ENCODE data around the gene PALLD.

Gene PALLD

DNA sequence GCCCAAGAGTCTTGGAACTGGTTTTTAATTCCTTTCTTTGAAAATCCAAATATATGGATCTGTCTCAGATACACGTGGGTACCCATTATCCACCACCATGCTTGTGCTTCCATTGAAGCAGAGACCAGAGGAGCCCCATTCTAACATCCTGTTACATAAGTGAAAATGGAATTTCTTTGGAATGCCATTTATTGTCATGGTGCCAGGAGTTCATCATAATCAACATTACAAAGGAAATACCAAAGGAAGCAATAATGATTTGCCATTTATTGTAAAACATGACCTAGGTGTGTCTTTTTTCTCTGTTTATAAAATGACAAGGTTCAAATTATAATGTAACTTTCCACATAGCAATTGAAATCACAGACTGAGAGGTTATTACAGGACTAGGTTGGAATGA lies 61.7 kb downstream of the PALLD start:
- Histone ChIP-seq H3K27ac (ENCODE audit: poor library complexity, severe bottlenecking) (peak overlapping the region; percentile 82), H3K27me3 (ENCODE audit: insufficient read depth, poor library complexity, severe bottlenecking) (no peaks in the 10 kb centered on the region), H3K36me3 (ENCODE audit: low read depth) (no peaks in the 10 kb centered on the region), H3K4me3 (ENCODE audit: severe bottlenecking) (no peak overlapping the region), H3K9me3 (ENCODE audit: severe bottlenecking) (no peaks in the 10 kb centered on the region), H3K4me1 (ENCODE audit: insufficient read depth, poor library complexity, severe bottlenecking) (peaks cover 46% of the 10 kb centered on the region)
- DNase-seq (ENCODE audit: low spot score), result no peak
- TF ChIP-seq, protein P1, sequence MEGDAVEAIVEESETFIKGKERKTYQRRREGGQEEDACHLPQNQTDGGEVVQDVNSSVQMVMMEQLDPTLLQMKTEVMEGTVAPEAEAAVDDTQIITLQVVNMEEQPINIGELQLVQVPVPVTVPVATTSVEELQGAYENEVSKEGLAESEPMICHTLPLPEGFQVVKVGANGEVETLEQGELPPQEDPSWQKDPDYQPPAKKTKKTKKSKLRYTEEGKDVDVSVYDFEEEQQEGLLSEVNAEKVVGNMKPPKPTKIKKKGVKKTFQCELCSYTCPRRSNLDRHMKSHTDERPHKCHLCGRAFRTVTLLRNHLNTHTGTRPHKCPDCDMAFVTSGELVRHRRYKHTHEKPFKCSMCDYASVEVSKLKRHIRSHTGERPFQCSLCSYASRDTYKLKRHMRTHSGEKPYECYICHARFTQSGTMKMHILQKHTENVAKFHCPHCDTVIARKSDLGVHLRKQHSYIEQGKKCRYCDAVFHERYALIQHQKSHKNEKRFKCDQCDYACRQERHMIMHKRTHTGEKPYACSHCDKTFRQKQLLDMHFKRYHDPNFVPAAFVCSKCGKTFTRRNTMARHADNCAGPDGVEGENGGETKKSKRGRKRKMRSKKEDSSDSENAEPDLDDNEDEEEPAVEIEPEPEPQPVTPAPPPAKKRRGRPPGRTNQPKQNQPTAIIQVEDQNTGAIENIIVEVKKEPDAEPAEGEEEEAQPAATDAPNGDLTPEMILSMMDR (IDR thresholded peaks at IDR 0.05; ENCODE audit: poor library complexity, severe bottlenecking), result no peak
- peak; percentile 41; the same call in 2 of the 3 replicates for ATAC-seq (ENCODE audit: low read depth)

DNA sequence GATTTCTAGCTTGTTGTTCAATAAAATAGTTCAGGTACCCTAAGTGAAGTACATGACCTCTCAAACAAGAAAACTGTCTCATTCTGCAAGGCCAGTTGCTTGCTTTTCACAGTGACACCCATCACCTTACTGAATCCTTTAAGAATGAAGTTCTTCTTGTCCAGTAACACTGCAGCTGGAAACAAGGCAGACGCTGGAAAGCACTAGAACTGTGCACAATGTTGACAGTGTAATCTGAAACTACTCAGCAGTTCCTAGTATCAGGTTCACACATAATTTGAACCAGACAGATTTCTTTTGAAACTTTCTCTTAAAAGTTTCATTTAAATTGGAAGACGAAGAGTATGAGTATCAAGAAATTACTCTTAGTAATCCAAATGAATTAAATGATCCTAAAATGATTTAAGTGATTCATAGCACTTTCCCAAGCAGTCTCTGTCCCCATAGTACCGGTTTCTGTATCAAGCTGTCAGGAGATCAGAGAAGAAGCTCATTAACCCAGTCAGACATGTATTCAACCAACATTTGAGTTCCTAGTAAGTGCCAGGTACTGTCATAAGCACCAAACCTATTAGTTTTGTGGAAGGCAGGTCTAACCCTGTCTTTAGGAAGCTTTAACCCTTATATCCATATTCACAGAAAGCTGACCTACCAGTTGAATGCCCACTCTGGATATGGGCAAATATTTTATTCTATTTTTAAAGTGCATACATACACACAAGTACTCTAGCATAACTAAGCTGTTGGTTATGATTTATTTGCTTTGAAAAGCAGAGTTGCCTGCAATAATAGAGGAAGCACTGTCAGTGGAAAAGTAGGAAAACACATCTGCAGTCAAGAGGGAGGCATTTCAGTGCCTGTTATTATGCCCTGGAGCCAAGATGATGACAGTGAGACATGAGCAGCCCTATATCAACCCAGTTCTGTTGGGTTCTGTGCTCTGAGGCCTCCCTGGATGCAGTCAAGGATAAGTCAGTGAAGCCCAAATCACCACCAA lies 63.6 kb downstream of the PALLD start:
- Histone ChIP-seq H3K9me3 (ENCODE audit: severe bottlenecking) (no peaks in the 10 kb centered on the region), H3K4me1 (ENCODE audit: insufficient read depth, poor library complexity, severe bottlenecking) (peaks cover 46% of the 10 kb centered on the region), H3K4me3 (ENCODE audit: severe bottlenecking) (no peak overlapping the region), H3K27me3 (ENCODE audit: insufficient read depth, poor library complexity, severe bottlenecking) (no peaks in the 10 kb centered on the region), H3K27ac (ENCODE audit: poor library complexity, severe bottlenecking) (peak overlapping the region; percentile 82), H3K36me3 (ENCODE audit: low read depth) (no peaks in the 10 kb centered on the region)
- ATAC-seq (ENCODE audit: low read depth), result peak; percentile 66
- TF ChIP-seq, protein P1 (IDR thresholded peaks at IDR 0.05; ENCODE audit: poor library complexity, severe bottlenecking), result no peak
- DNase-seq (ENCODE audit: low spot score), result no peak

DNA sequence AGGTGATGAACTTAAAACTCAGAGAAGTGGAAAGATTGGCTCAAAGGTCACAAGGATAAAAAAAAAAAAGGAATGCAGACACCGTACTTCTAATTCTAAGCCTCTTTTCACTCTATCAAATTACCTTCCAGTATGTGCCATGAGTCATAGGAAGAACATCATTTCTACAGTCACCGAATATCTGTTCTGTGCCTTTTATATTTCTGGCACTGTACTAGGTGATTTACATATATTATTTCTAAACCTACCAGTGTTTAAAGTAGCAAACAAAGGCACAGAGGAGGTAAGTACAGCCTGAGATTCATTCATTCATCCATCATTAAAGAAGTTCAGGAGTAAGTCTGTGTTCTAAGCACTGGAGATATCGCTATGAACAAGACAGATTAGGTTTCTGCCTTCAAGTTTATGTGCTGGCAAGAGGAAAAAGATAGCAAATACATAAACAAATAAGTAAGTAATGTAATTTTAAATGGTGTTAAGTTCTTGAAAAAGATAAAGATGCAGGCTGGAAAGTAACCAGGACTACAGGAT lies 65.3 kb downstream of the PALLD start:
- Histone ChIP-seq H3K9me3 (ENCODE audit: severe bottlenecking) (no peaks in the 10 kb centered on the region), H3K27ac (ENCODE audit: poor library complexity, severe bottlenecking) (peak overlapping the region; percentile 82), H3K4me3 (ENCODE audit: severe bottlenecking) (no peak overlapping the region), H3K27me3 (ENCODE audit: insufficient read depth, poor library complexity, severe bottlenecking) (no peaks in the 10 kb centered on the region), H3K4me1 (ENCODE audit: insufficient read depth, poor library complexity, severe bottlenecking) (peaks cover 46% of the 10 kb centered on the region), H3K36me3 (ENCODE audit: low read depth) (no peaks in the 10 kb centered on the region)
- no peak for DNase-seq (ENCODE audit: low spot score)
- ATAC-seq (ENCODE audit: low read depth), result peak; percentile 83
- TF ChIP-seq, protein P1 (IDR thresholded peaks at IDR 0.05; ENCODE audit: poor library complexity, severe bottlenecking), result no peak

DNA sequence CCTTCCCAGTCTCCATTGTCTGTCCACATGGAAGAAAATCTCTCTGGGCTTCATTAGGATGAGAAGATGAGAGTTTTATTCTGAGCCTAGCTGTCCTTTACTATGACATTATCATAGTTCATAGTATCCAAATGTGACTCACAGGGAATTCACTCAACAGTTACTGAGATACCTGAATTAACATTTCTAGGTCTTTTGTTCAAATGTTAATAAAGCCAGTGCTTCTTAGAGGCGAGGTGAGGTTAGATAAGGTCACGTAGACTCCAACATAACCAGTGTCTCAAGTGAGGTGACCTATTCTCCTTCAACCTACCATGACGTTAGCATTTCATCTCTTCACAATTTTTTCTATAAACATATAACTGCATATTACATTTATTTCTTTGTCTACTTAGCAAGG lies 67.2 kb downstream of the PALLD start:
- Histone ChIP-seq H3K27ac (ENCODE audit: poor library complexity, severe bottlenecking) (no peak overlapping the region), H3K27me3 (ENCODE audit: insufficient read depth, poor library complexity, severe bottlenecking) (no peaks in the 10 kb centered on the region), H3K4me3 (ENCODE audit: severe bottlenecking) (no peak overlapping the region), H3K9me3 (ENCODE audit: severe bottlenecking) (no peaks in the 10 kb centered on the region), H3K36me3 (ENCODE audit: low read depth) (no peaks in the 10 kb centered on the region), H3K4me1 (ENCODE audit: insufficient read depth, poor library complexity, severe bottlenecking) (peaks cover 36% of the 10 kb centered on the region)
- TF ChIP-seq, protein P1 (IDR thresholded peaks at IDR 0.05; ENCODE audit: poor library complexity, severe bottlenecking), result no peak
- no peak for ATAC-seq (ENCODE audit: low read depth)
- no peak for DNase-seq (ENCODE audit: low spot score)

Data from RWPE2 (cell line).